ENCODE measurements around the gene MEAK7. TPM values are rescaled to one million over a fixed set of nuclear protein-coding genes. Genes with fewer than 3 reads are reported as not detected.

Gene MEAK7
- total and polyA plus RNA-seq, 2 of the 4 experiments (the other 2 are of a cell fraction) = 27.4 to 39.0 TPM

GRCh38 chr16:84458606-84459532, 45.6 kb downstream of the MEAK7 start:
- Histone ChIP-seq H3K9me3 (ENCODE audit: control insufficient read depth, insufficient read depth, low read length) (no peaks in the 10 kb centered on the region; the same call in 1 of the 2 replicates), H2BK15ac (ENCODE audit: low read depth, low read length) (no peak overlapping the region), H2BK20ac (ENCODE audit: low read depth, low read length) (no peak overlapping the region), H2AK5ac (ENCODE audit: low read depth, low read length) (no peak overlapping the region), H3K4me1 (ENCODE audit: control insufficient read depth, insufficient read depth, low read length) (no peaks in the 10 kb centered on the region), H3K4me2 (ENCODE audit: low read depth, low read length) (no peak overlapping the region), H3K56ac (ENCODE audit: extremely low read depth, insufficient read depth, low read length) (no peak overlapping the region), H3K9ac (ENCODE audit: low read depth, low read length) (no peak overlapping the region), H3K14ac (replicated peaks; ENCODE audit: low read depth, low read length) (no peak overlapping the region), H2BK5ac (ENCODE audit: low read depth, low read length, poor library complexity, severe bottlenecking) (no peak overlapping the region), H4K91ac (ENCODE audit: insufficient read depth, low read depth, low read length) (no peak overlapping the region), H2AK9ac (replicated peaks; ENCODE audit: low read depth, low read length, poor library complexity) (no peak overlapping the region), H4K8ac (ENCODE audit: low read depth in 2 of 2, low read length in 2 of 2) (no peak overlapping the region), H3K9me1 (ENCODE audit: insufficient read depth, low read length) (0 out of 2 replicates have a peak, but pooled peaks cover 6% of the 10 kb centered on the region), H3K79me1 (ENCODE audit: low read depth in 1 of 2, low read length in 2 of 2) (peaks cover 0 to 16% of the 10 kb centered on the region in 2 experiments; a peak in 2 of 4 replicates), H3K18ac (ENCODE audit: low read depth, low read length) (no peak overlapping the region), H3K27me3 (ENCODE audit: control insufficient read depth, insufficient read depth, low read length) (no peaks in the 10 kb centered on the region), H2AFZ (replicated peaks; ENCODE audit: low read length, poor library complexity) (no peak overlapping the region), H3K27ac (ENCODE audit: insufficient read depth, low read length) (no peak overlapping the region), H3K4ac (ENCODE audit: low read depth, low read length) (no peak overlapping the region), H2BK120ac (ENCODE audit: low read depth, low read length) (no peak overlapping the region), H4K5ac (ENCODE audit: low read depth, low read length) (no peak overlapping the region), H3K23ac (ENCODE audit: low read depth, low read length) (no peak overlapping the region), H3K36me3 (ENCODE audit: control insufficient read depth, insufficient read depth, low read length) (peaks cover 32% of the 10 kb centered on the region), H4K20me1 (ENCODE audit: insufficient read depth, low read length) (no peaks in the 10 kb centered on the region), H3K4me3 (ENCODE audit: insufficient read depth, low read depth, low read length) (no peak overlapping the region)
- intact Hi-C loops (cut with micrococcal nuclease) (no loop called here), in situ Hi-C loops (cut with MboI; ENCODE audit: low sequenced_read_pairs) (no loop called here), dilution Hi-C loops (cut with HindIII; ENCODE audit: low sequenced_read_pairs, unreplicated experiment) (no loop called here)
- DNase-seq = no peak
- BruUV-seq (replicated peaks) = no TSS peak
- TF ChIP-seq CEBPB (IDR thresholded peaks at IDR 0.05; ENCODE audit: low read depth, low read length) (no peak), CHD1 (IDR thresholded peaks at IDR 0.05; ENCODE audit: low read depth, low read length) (no peak), MAFK (IDR thresholded peaks at IDR 0.05; ENCODE audit: low read depth, low read length) (no peak), RAD21 (IDR thresholded peaks at IDR 0.05; ENCODE audit: low read length) (no peak)
- TF ChIP-seq, protein P1, sequence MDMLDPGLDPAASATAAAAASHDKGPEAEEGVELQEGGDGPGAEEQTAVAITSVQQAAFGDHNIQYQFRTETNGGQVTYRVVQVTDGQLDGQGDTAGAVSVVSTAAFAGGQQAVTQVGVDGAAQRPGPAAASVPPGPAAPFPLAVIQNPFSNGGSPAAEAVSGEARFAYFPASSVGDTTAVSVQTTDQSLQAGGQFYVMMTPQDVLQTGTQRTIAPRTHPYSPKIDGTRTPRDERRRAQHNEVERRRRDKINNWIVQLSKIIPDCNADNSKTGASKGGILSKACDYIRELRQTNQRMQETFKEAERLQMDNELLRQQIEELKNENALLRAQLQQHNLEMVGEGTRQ (IDR thresholded peaks at IDR 0.05; ENCODE audit: low read depth, low read length) = no peak
- TF ChIP-seq, protein P2, sequence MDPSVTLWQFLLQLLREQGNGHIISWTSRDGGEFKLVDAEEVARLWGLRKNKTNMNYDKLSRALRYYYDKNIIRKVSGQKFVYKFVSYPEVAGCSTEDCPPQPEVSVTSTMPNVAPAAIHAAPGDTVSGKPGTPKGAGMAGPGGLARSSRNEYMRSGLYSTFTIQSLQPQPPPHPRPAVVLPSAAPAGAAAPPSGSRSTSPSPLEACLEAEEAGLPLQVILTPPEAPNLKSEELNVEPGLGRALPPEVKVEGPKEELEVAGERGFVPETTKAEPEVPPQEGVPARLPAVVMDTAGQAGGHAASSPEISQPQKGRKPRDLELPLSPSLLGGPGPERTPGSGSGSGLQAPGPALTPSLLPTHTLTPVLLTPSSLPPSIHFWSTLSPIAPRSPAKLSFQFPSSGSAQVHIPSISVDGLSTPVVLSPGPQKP (IDR thresholded peaks at IDR 0.05; ENCODE audit: borderline replicate concordance, low read depth, low read length) = no peak
- ATAC-seq (ENCODE audit: low read depth) = no peak
- CTCF ChIA-PET = no interaction called here
- WGBS, 2 experiments (ENCODE audit: extremely low coverage in 2 of 2, insufficient read length in 1 of 2) = 93% methylated on average over 16 of the region's 38 CpGs; no CpG with 5 or more reads in 1 of the 2 experiments
- POLR2A ChIA-PET (ENCODE audit: unreplicated experiment) = no interaction called here
